HFFc6 (cell line): Measurements from ENCODE around the gene PRDM4. TPM values are rescaled to one million over a fixed set of nuclear protein-coding genes. Genes with fewer than 3 reads are reported as not detected.

ENCODE experiments used
- DNase-seq: peaks from one replicate; pipeline ENCODE4 v3.0.0-alpha.2; 2018
- H3K27ac Mint-ChIP-seq: 2 replicates; pipeline ENCODE4 v1.8.0; 2020; ENCODE audit warnings: mild to moderate bottlenecking, mixed read lengths
- H3K27me3 Mint-ChIP-seq: 2 replicates; pipeline ENCODE4 v1.8.0; 2021; ENCODE audit warnings: mild to moderate bottlenecking, moderate library complexity, mixed read lengths; ENCODE audit not compliant: insufficient read depth
- H3K36me3 Mint-ChIP-seq: 2 replicates; pipeline ENCODE4 v1.8.0; 2021; ENCODE audit warnings: low read depth, mixed read lengths
- H3K4me1 Mint-ChIP-seq: 2 replicates; pipeline ENCODE4 v1.8.0; 2020; ENCODE audit warnings: low read depth, mixed read lengths
- H3K4me3 Mint-ChIP-seq: 2 replicates; pipeline ENCODE4 v1.8.0; 2020; ENCODE audit warnings: mild to moderate bottlenecking, moderate library complexity, mixed read lengths
- H3K9me3 Mint-ChIP-seq: 2 replicates; pipeline ENCODE4 v1.8.0; 2020; ENCODE audit warnings: mild to moderate bottlenecking, mixed read lengths
- total RNA-seq, 6 experiments: library from RNA; stranded (reverse); fragmentation: NEBNext Ultra II Directional; extraction: Animal tissue kit (Norgen Biotek cat#: 25700); gene quantifications; 2 replicates in 1 of 6; 3 replicates in 5 of 6; pipeline ENCODE4 v1.2.3, GENCODE V29; 2021
- TF ChIP-seq, protein P1 (sequence below): fragments of 200-600 bp; sonication (generic); IDR thresholded peaks from 2 replicates; pipeline ENCODE4 v1.5.0; 2021; ENCODE audit warnings: antibody characterized with exemption, mild to moderate bottlenecking

Gene PRDM4
- total RNA-seq, 6 experiments from 2014 or later: 23.2 to 26.3 (median 24.3) TPM

DNA sequence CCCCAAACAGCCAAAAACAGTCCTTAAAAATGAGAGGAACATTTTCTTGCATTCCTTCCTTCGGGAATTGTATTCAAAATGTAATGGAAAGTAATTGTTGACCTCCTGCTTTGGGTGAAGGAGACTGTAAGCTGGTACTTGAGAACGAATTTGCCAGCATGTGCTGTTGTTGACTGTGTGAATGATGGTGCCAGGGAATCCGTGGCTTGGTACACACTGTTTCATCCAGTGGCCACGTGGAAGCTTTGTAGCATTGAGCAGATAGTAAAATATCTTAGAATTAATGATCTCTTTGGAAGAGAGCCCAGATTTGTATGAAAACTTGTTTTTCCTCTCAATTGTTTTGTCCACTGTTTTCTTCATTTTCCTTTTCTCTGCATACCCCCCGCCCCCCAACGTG, 15.2 kb upstream of the PRDM4 start:
- Mint-ChIP-seq H3K9me3 (no peaks in the 10 kb centered on the region), H3K27me3 (peaks cover 12% of the 10 kb centered on the region), H3K4me3 (no peak overlapping the region), H3K27ac (no peak overlapping the region), H3K4me1 (no peaks in the 10 kb centered on the region), H3K36me3 (no peaks in the 10 kb centered on the region)
- TF ChIP-seq, protein P1, sequence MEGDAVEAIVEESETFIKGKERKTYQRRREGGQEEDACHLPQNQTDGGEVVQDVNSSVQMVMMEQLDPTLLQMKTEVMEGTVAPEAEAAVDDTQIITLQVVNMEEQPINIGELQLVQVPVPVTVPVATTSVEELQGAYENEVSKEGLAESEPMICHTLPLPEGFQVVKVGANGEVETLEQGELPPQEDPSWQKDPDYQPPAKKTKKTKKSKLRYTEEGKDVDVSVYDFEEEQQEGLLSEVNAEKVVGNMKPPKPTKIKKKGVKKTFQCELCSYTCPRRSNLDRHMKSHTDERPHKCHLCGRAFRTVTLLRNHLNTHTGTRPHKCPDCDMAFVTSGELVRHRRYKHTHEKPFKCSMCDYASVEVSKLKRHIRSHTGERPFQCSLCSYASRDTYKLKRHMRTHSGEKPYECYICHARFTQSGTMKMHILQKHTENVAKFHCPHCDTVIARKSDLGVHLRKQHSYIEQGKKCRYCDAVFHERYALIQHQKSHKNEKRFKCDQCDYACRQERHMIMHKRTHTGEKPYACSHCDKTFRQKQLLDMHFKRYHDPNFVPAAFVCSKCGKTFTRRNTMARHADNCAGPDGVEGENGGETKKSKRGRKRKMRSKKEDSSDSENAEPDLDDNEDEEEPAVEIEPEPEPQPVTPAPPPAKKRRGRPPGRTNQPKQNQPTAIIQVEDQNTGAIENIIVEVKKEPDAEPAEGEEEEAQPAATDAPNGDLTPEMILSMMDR: no peak
- no peak for DNase-seq

DNA sequence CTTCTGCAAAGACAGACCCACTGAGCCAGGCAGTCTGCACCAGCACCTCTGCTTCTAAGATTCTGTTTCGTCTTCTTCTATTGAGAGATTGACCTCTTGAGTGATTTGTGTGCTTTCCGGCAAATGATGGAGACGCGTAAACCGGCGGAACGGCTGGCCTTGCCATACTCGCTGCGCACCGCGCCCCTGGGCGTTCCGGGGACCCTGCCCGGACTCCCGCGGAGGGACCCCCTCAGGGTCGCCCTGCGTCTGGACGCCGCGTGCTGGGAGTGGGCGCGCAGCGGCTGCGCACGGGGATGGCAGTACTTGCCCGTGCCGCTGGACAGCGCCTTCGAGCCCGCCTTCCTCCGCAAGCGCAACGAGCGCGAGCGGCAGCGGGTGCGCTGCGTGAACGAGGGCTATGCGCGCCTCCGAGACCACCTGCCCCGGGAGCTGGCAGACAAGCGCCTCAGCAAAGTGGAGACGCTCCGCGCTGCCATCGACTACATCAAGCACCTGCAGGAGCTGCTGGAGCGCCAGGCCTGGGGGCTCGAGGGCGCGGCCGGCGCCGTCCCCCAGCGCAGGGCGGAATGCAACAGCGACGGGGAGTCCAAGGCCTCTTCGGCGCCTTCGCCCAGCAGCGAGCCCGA, 14.3 kb upstream of the PRDM4 start:
- no peak overlapping the region for H3K4me3 Mint-ChIP-seq
- H3K27ac Mint-ChIP-seq: no peak overlapping the region
- H3K36me3 Mint-ChIP-seq: no peaks in the 10 kb centered on the region
- no peak for DNase-seq
- no peaks in the 10 kb centered on the region for H3K9me3 Mint-ChIP-seq
- TF ChIP-seq, protein P1: no peak
- H3K4me1 Mint-ChIP-seq: no peaks in the 10 kb centered on the region
- H3K27me3 Mint-ChIP-seq: peaks cover 12% of the 10 kb centered on the region

- H3K27me3 Mint-ChIP-seq: peaks cover 12% of the 10 kb centered on the region
- no peak within 1 kb of the TSS for H3K4me3 Mint-ChIP-seq
- H3K4me1 Mint-ChIP-seq: no peaks in the 10 kb centered on the region
- no peaks in the 10 kb centered on the region for H3K9me3 Mint-ChIP-seq
- H3K36me3 Mint-ChIP-seq: no peaks in the 10 kb centered on the region
- TF ChIP-seq, protein P1: no peak
- H3K27ac Mint-ChIP-seq: no peak within 1 kb of the TSS
- DNase-seq: no peak
Observed at GRCh38 chr12:107774349-107775029, 13.6 kb upstream of the PRDM4 start, which contains the start of gene ASCL4. Gene ASCL4 (plus strand): TSS chr12:107774704. CDS start chr12:107775219, 515 bp downstream.

DNA sequence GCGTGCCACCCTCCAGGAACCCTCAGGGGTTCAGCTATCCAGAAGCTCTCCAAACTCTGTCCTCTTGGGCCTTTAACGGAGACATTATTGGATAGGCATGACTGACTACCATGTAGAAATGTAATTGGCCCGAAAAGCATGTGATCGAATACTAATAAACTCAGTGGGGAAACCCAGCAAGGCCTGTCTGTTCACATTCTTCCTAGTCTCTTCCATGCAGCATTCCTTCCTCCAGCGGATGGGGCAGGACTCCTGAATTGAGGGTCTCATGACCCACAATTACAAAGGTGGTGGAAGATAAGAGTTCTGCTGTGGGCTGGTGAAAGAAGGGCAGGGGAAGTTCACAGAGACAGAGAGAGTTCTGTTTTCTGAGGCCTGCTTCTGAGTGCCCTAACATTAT, 6.5 kb upstream of the PRDM4 start:
- H3K27me3 Mint-ChIP-seq: no peaks in the 10 kb centered on the region; the same call in 1 of the 2 replicates
- no peak overlapping the region for H3K4me3 Mint-ChIP-seq
- TF ChIP-seq, protein P1: no peak
- no peak overlapping the region for H3K27ac Mint-ChIP-seq
- DNase-seq: no peak
- no peaks in the 10 kb centered on the region for H3K36me3 Mint-ChIP-seq
- no peaks in the 10 kb centered on the region for H3K4me1 Mint-ChIP-seq
- no peaks in the 10 kb centered on the region for H3K9me3 Mint-ChIP-seq

DNA sequence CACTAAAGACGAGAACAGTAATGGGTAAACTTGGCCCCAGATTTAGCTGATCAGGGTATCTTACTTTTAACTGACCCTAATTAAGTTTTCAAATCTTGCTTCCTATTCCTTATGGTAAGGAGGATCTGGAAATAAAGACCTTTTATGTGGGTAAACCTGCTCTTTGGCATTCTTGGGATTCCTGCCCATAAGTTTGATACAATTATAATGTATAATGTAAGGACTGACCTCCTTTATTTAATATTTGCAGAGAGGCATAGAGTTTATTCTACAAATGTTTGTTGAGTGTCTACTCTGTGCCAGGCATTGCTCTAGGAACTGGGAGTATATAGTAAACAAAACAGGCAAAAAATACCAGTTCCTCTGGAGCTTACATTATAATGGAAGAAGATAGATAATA, 4.4 kb upstream of the PRDM4 start:
- H3K4me3 Mint-ChIP-seq: no peak overlapping the region
- 0 out of 2 replicates have a peak, but pooled peaks cover under 1% of the 10 kb centered on the region for H3K36me3 Mint-ChIP-seq
- H3K9me3 Mint-ChIP-seq: no peaks in the 10 kb centered on the region
- no peak overlapping the region for H3K27ac Mint-ChIP-seq
- DNase-seq: no peak
- TF ChIP-seq, protein P1: no peak
- H3K4me1 Mint-ChIP-seq: peaks cover 7% of the 10 kb centered on the region
- no peaks in the 10 kb centered on the region; the same call in 1 of the 2 replicates for H3K27me3 Mint-ChIP-seq
